NCI-H2196 (cell line): ENCODE data around the gene PRSS57.
A peak's percentile ranks its signal among the peaks of the same experiment; 100 is the strongest.
"Not testable (repeated sequence)": the region's sequence is repeated elsewhere in the genome, so short reads cannot be mapped to it uniquely, and the experiment has no call there.

Source experiments
- DNase-seq: peaks from one replicate; lab custom pipeline; 2025; ENCODE audit not compliant: unreplicated experiment; lab: John Stamatoyannopoulos, UW

PRSS57 gene

DNA sequence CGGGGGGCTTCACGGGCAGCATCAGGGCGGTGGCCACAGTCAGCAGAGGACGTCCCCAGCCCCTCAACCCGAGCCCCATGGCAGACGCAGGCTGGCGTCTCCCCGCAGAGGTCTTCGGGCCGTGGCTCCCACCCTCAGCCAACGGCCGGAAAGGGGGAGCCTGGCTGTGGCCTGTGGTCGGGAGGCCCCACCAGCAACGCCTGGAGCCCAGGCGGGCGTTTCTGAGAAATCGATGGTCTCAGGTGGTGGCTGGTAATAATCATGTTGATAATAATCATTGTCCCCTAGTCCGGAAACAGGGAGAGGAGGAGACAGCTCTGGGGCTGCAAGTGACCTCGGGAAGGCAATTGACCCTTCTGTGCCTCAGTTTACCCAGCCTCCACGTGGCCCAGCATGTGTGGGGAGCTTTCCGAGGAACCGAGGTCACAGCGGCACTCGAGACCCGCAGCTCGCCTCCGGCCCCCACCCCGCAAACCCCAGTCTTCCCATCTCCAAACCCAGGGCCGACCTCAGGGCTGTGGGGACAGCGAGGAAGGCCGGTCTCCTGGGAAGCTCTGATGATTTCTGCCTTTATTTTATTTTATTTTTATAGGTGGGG, at the start of gene PRSS57:
PRSS57 (minus strand) TSS at position 101 of the 598 bp plus-strand sequence; CDS start at position 79, 22 bp downstream.
- DNase-seq: no peak

DNA sequence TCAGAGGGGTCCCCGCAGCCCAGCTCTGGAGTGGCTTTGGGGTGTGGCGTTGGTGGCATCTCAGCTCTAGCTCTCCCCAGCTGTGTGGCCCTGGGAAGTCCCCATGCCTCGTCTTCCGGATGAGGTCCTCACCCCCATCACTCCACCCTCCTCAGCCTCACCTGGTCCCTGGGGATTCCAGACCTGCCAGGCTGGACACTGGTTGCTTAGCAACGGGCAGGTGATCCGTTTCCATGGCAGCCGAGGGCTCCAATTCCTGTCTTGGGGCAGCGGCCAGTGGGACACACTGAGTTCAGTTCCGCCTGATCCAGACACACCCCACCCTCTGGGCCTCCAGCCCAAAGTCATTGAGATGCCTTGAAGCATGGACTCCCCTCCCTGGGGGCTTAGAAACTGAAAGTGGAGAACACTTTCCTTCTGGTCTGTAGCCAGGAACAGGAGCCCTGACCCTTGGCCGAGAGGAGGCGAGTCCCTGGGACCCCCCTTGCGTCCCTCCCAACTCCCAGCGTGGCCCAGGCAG, 48.0 kb upstream of the PRSS57 start:
- DNase-seq: peak; percentile 82

DNA sequence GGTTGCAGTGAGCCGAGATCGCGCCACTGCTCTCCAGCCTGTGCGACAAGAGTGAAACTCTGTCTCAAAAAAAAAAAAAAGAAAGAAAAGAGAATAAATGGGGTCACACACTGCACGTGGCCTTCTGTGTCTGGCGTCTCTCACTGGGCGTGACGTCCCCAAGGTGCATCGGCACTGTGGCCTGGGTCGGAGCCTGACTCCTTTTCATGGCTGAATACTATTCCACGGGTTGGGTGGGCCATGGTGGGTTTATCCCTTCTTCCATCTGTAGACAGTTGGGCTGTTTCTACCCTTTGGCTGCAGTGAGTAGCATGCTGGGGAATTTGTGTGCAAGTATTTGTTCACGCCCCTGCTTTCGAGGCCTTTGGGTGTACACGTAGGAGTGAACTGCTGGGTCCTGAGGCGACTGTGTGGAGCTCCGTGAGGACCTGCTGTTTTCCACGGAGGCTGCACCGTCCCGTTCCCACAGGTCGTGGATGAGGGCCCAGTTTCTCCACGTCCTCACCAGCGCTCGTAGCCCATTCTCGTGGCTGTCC, 47.4 kb upstream of the PRSS57 start:
- DNase-seq: no peak

DNA sequence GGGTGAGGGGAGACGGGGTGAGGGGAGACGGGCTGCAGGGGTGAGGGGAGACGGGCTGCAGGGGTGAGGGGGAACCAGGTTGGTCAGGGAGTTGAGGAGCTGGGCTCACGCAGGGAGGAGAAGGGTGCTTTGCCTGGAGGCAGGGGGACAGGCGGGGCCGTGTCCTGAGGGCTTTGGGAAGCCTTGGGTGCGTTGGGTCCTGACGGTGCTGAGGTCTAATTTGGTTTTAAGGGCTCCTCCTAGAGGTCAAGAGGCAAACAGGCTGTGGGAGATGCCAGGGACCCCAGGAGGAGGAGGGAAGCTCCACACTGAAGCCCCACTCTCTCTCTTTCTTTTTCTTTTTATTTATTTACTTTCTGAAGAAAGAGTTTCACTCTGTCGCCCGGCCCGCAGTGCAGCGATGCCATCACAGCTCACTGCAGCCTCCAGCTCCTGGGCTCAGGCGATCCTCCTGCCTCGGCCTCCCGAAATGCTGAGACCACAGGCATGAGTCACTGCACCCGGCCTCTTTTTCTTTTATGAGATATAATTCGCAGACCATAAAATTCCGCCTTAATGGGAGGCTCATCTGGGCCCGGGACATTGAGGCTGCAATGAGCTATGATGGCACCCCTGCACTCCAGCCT, 46.4 kb upstream of the PRSS57 start:
- no peak for DNase-seq

DNA sequence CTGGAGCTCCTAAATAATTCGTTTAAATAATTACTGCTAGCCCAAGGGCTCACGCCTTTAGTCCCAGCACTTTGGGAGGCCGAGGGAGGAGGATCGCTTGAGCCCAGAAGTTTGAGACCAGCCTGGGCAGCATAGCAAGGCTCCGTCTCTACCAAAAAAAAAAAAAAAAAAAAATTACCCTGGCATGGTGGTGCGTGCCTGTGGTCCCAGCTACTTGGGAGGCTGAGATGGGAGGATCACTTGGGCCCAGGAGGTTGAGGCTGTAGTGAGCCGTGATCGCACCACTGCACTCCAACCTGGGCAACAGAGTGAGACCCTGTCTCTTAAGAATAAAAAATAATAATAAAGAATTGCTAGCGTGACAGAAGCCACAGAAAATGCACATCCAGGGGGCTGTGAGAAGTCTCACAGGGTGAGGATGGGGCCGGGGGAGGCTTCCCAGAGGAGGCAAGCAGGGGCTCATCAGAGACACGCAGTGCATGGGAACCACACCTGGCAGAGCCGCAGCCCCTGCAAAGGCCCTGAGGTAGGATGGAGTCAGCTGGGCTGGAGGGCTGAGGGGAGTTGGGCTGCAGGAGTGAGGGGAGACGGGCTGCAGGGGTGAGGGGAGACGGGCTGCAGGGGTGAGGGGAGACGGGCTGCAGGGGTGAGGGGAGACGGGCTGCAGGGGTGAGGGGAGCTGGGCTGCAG, 45.7 kb upstream of the PRSS57 start:
- DNase-seq: not testable (repeated sequence)

DNA sequence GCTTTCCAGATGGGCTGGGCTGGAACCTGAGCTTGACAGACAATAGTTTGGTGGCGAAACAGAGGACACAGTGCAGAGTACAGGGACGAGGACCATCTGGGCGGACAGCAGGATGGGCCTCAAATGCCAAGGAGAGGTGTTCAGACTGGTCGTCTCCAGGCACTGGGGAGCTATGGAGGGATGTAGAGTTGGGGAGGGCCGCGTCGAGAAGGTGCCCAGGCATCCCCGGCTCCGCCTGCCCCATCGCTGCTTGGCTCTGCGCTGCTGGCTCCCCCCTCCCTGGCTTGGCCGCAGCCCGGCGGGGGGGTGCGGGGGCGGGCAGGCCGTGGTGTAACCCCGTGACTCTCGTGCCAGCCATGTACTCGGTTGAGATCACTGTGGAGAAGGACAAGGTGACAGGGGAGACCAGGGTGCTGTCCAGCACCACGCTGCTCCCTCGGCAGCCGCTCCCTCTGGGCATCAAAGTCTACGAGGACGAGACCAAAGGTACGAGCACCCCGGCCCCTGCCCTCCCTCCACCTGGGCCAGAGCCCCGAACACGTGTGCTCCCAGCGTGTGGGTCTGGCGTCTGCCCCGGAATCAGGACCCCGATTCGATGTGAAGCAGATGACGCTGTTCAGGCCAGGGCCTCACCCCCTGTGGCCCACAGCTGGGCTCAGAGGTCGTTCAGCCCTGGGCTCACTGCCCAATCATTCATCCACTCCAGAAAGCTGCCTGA, 44.9 kb upstream of the PRSS57 start:
- DNase-seq: peak; percentile 49

DNA sequence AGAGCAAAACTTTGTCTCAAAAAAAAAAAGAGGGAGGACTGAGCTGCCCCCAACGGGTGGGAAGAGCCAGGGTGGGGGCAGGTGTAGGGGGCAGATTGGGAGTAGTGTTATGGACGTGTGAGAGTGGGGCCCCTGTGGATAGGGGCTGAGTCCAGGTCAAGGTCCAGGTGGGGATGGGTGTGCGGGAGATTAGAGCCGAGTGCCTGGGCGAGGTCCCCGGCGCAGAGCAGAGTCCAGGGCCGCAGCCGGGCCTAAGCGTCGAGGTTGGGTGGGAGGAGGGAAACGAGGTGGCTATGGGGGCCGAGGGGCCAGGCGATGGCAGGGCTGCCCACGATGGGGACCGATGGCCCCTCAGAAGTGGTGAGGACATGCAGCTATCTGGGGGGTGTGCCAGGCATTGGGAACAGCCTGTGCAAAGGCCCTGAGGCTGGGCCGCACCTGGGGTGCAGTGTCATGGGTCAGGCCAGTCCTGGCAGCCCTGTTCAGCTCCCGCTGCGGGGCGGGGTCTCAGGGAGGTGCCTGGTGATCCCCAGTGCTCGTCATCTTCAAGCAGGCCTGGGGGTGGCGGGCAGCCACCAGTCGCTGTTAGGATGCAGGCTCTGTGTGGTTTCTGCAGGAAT, 43.4 kb upstream of the PRSS57 start:
- no peak for DNase-seq

DNA sequence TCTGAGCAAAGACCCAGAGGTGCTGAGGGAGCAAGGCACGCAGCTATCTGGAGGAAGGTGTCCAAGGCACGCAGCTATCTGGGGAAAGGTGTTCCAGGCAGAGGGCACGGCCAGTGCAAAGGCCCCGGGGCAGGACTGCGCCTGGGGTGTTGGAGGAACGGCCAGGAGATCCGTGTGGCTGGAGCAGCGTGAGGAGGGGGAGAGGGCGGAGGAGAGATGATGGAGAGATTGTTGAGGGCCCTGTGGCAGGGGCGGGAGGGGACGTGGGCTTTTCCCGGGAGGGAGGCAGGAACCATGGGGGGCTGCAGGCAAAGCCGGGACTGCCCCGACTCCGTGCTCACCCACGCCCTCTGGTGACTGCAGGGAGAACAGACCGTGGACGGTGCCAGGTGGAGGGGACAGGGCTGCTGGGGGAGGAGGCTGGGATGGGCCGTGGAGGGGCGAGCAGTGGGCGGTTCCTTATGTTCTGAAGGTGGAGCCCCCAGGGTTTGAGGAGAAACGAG, 42.4 kb upstream of the PRSS57 start:
- DNase-seq: peak; percentile 56

DNA sequence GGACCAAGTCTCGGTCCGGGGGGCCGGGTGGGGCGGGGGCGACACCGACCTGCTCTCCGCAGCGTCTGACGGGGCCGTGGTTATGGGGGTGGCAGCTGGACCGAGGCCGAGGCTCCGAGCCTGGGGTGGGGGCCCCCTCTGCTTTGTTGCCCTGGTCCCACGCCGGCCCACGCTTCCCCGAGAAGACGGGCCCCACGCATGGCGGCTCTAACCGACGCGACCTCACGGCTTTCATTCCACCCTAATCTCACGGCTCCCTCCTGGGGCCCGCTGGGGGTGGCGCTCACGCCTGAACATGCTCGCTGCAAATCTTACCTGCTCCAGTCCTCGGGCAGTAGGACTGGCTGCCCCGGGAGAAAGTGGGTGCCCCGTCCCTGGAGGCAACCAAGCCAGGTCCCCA, 40.9 kb upstream of the PRSS57 start:
- DNase-seq: no peak

DNA sequence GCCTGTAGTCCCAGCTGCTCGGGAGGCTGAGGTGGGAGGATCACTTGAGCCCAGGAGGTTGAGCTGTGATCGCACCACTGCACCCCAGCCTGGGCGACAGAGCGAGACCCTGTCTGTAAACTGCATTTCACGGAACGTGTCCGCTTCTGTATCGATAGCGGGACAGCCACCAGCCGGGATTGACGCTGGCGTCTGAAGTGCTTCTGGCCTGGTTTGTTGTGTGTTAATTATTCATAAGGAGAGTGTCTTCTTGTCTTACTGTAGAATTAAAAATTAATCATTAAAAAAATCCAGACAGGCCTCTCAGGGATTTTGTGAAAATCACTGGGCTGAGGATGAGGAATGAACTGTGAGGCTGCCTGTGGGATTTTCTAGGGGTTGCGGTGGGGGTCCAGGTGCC, 39.5 kb upstream of the PRSS57 start:
- no peak for DNase-seq

DNA sequence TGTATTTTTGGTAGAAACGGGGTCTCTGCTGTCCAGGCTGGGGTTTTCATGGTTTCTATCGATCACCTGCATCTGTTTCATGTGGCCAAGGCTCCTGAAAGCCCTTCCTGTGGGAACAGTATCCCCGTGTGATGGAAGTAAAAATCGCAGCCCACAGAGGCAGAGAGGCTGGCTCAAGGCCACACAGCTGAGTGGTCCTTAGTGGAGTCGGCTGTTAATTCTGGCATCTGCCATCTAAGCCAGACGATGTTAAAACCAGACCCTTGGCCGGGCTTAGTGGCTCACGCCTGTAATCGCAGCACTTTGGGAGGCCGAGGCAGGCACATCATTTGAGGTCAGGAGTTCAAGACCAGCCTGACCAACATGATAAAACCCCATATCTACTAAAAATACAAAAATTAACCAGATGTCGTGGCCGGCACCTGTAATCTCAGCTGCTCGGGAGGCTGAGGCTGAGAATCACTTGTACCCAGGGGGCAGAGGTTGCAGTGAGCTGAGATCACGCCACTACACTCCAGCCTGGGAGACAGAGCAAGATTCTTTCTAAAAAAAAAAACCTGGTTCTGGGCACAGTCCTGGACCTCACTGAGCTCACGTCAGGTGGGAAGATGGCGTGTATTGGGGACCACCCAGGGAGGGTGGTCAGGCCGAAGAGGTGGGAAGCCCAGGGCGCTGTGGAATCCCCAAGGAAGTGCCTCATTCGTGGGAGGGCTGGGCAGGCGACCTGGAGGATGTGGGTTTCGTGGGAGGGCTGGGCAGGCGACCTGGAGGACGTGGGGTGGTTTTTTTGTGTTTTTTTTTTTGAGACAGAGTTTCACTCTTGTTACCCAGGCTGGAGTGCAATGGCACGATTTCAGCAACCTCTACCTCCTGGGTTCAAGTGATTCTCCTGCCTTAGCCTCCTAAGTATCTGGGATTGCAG, 37.2 kb upstream of the PRSS57 start:
- DNase-seq: no peak

DNA sequence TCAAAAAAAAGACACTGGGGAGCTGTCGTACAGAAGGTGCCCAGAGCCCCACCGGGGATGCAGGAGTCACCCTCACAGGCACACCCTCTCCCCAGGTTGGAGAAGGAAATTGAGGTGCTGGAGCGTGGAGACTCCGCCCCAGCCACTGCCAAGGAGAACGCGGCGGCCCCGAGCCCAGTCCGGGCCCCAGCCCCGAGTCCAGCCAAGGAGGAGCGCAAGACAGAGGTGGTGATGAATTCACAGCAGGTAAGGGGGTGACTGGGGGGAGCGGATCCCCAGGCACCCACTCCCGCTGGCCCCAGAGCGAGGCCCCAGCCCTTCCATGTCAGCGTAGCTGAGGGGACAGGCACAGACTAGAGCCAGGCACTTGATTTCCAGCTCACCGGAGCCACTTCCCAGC, 35.7 kb upstream of the PRSS57 start:
- DNase-seq: no peak

DNA sequence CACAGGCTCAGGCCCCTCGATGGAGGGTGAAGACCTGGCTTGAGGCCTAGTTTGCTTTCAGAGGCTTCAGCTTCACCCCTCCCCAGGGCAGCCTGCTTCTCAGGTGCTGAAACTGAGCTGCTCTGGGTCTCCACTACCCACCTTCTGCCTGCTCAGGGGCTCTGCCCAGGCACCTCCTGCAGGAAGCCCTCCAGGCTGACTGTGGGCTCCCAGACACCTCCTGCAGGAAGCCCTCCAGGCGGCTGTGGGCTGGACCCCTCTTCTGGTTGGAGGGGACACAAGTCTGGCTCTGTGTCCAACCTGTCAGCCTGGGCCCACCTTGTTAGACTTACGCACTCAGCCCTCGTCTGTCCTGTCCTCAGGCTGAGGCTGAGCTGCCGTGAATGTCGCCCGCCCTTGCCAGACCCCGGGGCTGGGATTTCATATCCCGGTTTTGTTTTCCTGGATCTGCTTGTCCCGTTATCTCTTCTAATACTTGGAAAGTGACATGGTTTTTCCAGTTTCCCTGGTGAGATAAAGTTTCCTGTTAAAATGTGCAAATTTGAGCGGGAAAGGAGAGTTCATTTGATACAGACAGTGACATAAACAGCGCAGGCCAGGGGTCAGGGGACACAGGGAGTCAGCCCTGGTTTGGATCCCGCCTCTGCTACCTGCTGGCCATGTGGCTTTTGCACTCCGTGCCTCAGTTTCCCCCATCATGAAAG, 34.9 kb upstream of the PRSS57 start:
- DNase-seq: no peak

DNA sequence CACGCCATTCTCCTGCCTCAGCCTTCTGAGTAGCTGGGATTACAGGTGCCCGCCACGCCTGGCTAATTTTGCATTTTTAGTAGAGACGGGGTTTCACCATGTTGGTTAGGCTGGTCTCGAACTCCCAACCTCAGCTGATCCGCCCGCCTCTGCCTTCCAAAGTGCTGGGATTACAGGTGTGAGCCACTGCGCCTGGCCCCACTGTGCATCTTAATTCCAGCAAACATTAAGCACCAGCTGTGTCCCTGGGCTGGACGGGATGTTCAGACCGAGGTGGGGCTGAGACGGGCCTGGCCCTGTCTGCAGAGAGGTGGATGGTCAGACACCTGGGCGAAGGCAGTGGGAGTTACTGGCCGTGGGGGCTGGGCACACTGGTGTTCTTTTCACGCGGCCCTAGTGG, 34.3 kb upstream of the PRSS57 start:
- not testable (repeated sequence) for DNase-seq

DNA sequence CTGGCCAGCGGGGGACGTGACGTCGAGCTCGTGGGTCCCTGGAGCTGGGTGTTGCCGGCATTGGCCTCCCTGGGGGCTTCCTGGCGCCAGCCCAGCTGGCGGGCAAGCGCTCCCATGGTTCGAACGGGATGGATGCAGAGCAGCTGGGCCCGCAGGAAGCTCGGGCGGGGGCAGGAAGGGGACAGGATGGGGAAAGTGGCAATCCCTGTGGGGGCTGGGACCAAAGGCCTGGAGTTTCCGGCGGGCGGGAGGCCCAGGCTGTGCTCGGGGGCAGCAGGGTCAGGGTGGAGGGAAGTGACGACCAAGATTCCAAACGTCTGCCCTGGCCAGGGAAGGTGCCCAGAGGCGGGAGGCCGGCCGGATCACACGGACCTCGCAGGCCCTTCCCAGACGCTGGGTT, 32.8 kb upstream of the PRSS57 start:
- DNase-seq: no peak

DNA sequence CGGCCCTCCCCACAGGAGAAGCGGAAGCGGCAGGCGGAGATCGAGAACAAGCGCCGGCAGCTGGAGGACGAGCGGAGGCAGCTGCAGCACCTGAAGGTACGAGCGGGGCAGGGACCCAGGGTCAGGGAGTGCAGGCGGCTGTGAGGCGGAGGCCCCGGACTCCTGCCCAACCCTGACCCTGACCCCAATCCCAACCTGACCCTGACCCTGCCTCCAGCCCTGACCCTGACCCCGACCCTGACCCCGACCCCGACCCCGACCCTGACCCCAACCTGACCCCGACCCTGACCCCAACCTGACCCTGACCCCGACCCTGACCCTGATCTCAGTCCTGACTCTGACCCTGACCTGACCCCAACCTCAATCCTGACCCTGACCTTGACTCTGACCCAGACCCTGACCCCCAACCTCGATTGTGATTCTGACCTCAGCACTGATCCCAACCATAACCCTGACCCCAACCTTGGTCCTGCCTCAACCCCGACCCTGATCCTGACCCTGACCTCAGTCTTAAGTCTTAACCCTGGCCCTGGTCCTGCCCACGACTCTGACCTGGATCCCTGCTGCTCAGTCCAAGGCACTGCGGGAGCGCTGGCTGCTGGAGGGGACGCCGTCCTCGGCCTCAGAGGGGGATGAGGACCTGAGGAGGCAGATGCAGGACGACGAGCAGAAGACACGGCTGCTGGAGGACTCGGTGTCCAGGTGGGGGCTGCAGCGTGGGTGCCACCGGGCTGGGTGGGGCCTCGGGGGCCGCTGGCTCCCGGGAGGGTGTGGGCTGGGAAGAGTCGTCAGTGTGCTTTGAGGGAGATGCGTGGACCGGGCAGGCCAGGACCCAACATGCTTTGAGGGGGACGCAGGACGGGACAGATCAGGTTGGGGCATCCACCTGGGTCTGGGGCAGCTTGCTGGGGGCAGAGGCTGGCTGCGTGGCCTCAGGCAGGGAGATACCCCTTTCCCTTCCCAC, 32.0 kb upstream of the PRSS57 start:
- DNase-seq: no peak

DNA sequence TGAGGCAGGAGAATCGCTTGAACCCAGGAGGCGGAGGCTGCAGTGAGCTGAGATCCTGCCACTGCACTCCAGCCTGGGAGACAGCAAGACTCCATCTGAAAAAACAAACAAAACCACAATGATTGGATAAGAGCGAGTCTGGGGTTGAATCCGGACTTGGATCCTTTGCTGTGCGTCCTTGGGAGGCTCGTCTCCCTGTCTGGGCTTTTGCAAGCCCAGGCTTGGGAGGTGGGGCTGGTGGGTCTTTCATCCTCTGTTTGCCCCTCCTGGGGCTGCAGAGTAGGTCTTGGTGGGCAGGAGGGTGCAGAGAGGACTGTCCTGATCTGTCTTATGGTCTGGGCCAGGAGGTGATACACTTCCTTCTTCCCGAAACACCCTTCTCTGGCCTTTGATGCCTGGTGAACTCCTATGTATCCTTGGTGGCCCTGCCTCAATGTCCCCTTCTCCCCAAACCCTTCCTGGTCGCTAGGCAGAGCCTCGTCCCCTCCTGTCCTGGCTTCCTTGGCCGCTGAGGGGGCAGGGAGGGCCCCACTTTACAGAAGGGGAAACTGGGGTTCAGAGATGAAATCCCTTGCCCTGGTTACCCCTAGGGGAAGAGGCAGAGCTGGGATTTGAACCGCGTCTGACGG, 30.3 kb upstream of the PRSS57 start:
- no peak for DNase-seq
